MM.1S (cell line): ENCODE measurements around the gene TMEM178B.

Experiments used
- DNase-seq: peaks from one replicate; pipeline ENCODE4 v3.0.0-alpha.2; 2015
- H2AFZ ChIP-seq: fragments of 300-600 bp; sonication (generic); 2 replicates; pipeline ENCODE4 v1.6.0; 2016; ENCODE audit warnings: antibody characterized with exemption, low read length
- H3F3A ChIP-seq: fragments of 300-600 bp; sonication (generic); 2 replicates; pipeline ENCODE4 v1.6.1; 2016; ENCODE audit warnings: mild to moderate bottlenecking, antibody characterized with exemption, low read length, moderate library complexity, mixed read lengths; ENCODE audit not compliant: insufficient read depth
- H3K27ac ChIP-seq: fragments of 300-600 bp; sonication (generic); 2 replicates; pipeline ENCODE4 v1.5.1; 2016; ENCODE audit warnings: mild to moderate bottlenecking, low read length
- H3K27me3 ChIP-seq: fragments of 300-600 bp; sonication (generic); replicated peaks from 2 replicates; pipeline ENCODE4 v1.6.0; 2016; ENCODE audit warnings: low read length; ENCODE audit not compliant: insufficient read depth
- H3K36me3 ChIP-seq: fragments of 300-600 bp; sonication (generic); replicated peaks from 2 replicates; pipeline ENCODE4 v1.6.1; 2016; ENCODE audit warnings: mild to moderate bottlenecking, low read length, mixed read lengths; ENCODE audit not compliant: insufficient read depth
- H3K4me1 ChIP-seq: fragments of 300-600 bp; sonication (generic); 2 replicates; pipeline ENCODE4 v1.6.1; 2016; ENCODE audit warnings: low read length, mixed read lengths
- H3K4me2 ChIP-seq: fragments of 300-600 bp; sonication (generic); 2 replicates; pipeline ENCODE4 v1.6.0; 2016; ENCODE audit warnings: low read depth, low read length
- H3K4me3 ChIP-seq: fragments of 300-600 bp; sonication (generic); 2 replicates; pipeline ENCODE4 v1.5.1; 2016; ENCODE audit warnings: low read length, mixed read lengths
- H3K79me2 ChIP-seq: fragments of 300-600 bp; sonication (generic); 2 replicates; pipeline ENCODE4 v1.6.1; 2016; ENCODE audit warnings: mixed run types, low read length, mixed read lengths
- H3K9ac ChIP-seq: fragments of 300-600 bp; sonication (generic); 2 replicates; pipeline ENCODE4 v1.6.1; 2016; ENCODE audit warnings: low read length, mixed read lengths
- H3K9me2 ChIP-seq: fragments of 300-600 bp; sonication (generic); replicated peaks from 2 replicates; pipeline ENCODE4 v1.6.1; 2016; ENCODE audit warnings: mild to moderate bottlenecking, low read length, mixed read lengths; ENCODE audit not compliant: insufficient read depth
- H3K9me3 ChIP-seq: fragments of 300-600 bp; sonication (generic); replicated peaks from 2 replicates; pipeline ENCODE4 v1.6.1; 2016; ENCODE audit warnings: mild to moderate bottlenecking, low read length, mixed read lengths; ENCODE audit not compliant: insufficient read depth
- H4K20me1 ChIP-seq: fragments of 300-600 bp; sonication (generic); 2 replicates; pipeline ENCODE4 v1.6.1; 2016; ENCODE audit warnings: mild to moderate bottlenecking, low read length, moderate library complexity, mixed read lengths; ENCODE audit not compliant: insufficient read depth
- EZH2 ChIP-seq: fragments of 300-600 bp; sonication (generic); optimal IDR thresholded peaks from 2 replicates; pipeline ENCODE3; 2017; ENCODE audit warnings: low read depth, mild to moderate bottlenecking, antibody characterized with exemption, low read length, mixed read lengths
- EZH2phosphoT487 ChIP-seq: fragments of 300-600 bp; sonication (generic); IDR thresholded peaks from 2 replicates; pipeline ENCODE4 v1.6.1; 2018; ENCODE audit warnings: antibody characterized with exemption, low read length
- TF ChIP-seq, protein P1 (sequence below): fragments of 300-600 bp; sonication (generic); IDR thresholded peaks from 2 replicates; pipeline ENCODE4 v1.5.1; 2016; ENCODE audit warnings: antibody characterized with exemption, low read length, mixed read lengths

Gene TMEM178B

DNA sequence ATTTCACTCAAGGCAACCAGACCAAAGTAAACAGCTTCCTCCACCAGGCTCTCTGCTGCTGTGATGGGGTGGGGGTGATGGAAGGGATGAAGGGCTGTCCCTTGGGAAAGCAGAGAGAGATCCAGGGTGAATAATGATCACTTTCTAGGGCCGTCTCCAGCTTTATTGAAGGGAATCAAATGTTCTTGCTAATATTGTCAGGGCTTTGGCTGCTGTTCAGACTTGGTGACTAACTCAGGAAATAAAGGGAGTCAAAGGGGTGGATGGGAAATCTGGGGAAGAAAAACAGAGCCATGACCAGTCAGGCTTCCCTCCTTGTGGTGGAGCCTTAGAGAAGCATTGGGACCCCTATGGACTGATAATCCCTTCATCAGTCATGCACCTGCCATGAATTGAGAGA, 281.2 kb downstream of the TMEM178B start:
- Histone ChIP-seq H3K9me3 (no peaks in the 10 kb centered on the region), H3K79me2 (no peaks in the 10 kb centered on the region), H3K4me3 (no peak overlapping the region), H3K27me3 (no peaks in the 10 kb centered on the region), H3F3A (no peaks in the 10 kb centered on the region), H3K4me1 (peaks cover 10% of the 10 kb centered on the region), H4K20me1 (no peaks in the 10 kb centered on the region), H3K36me3 (no peaks in the 10 kb centered on the region), H3K27ac (no peak overlapping the region), H2AFZ (no peak overlapping the region), H3K9me2 (no peaks in the 10 kb centered on the region), H3K9ac (no peak overlapping the region), H3K4me2 (no peak overlapping the region)
- TF ChIP-seq EZH2phosphoT487 (no peak), EZH2 (no peak)
- DNase-seq: no peak

- no peaks in the 10 kb centered on the region for H3F3A ChIP-seq
- no peak for DNase-seq
These were observed 282.3 kb downstream of the TMEM178B start for GRCh38 chr7:141356161-141356560.

GRCh38 chr7:141358386-141358785, 284.5 kb downstream of the TMEM178B start:
- DNase-seq: no peak
- H3K4me1 ChIP-seq: peaks cover 10% of the 10 kb centered on the region

More at GRCh38 chr7:141356161-141356560, 282.3 kb downstream of the TMEM178B start:
- Histone ChIP-seq H3K9me3 (no peaks in the 10 kb centered on the region), H3K27ac (no peak overlapping the region), H3K79me2 (no peaks in the 10 kb centered on the region), H3K4me2 (no peak overlapping the region), H3K9ac (no peak overlapping the region), H4K20me1 (no peaks in the 10 kb centered on the region), H3K9me2 (no peaks in the 10 kb centered on the region), H2AFZ (no peak overlapping the region), H3K36me3 (no peaks in the 10 kb centered on the region), H3K4me3 (no peak overlapping the region), H3K4me1 (peaks cover 10% of the 10 kb centered on the region), H3K27me3 (no peaks in the 10 kb centered on the region)
- TF ChIP-seq EZH2phosphoT487: no peak
- TF ChIP-seq, protein P1, sequence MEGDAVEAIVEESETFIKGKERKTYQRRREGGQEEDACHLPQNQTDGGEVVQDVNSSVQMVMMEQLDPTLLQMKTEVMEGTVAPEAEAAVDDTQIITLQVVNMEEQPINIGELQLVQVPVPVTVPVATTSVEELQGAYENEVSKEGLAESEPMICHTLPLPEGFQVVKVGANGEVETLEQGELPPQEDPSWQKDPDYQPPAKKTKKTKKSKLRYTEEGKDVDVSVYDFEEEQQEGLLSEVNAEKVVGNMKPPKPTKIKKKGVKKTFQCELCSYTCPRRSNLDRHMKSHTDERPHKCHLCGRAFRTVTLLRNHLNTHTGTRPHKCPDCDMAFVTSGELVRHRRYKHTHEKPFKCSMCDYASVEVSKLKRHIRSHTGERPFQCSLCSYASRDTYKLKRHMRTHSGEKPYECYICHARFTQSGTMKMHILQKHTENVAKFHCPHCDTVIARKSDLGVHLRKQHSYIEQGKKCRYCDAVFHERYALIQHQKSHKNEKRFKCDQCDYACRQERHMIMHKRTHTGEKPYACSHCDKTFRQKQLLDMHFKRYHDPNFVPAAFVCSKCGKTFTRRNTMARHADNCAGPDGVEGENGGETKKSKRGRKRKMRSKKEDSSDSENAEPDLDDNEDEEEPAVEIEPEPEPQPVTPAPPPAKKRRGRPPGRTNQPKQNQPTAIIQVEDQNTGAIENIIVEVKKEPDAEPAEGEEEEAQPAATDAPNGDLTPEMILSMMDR: no peak
- TF ChIP-seq EZH2: no peak

DNA sequence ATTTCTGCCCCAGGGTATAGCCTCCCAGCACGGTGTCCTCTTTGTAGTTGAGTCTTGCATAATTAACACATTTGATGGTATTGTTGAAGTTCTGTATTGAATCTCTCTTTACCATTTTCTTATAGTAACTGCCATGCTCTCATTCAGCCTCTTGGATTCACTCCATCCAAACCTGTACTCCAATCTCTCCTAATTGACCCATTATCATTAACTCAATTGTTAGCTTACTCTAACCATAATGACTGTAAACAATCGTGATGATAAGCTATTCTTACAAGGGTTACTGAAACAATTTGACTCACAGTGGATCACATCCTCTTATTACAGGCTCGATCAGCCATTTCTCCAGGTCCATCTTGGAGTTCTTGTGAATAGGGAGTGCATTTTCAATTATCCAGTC, 285.4 kb downstream of the TMEM178B start:
- Histone ChIP-seq H3K4me3 (no peak overlapping the region), H3K9me3 (no peaks in the 10 kb centered on the region), H3K79me2 (no peaks in the 10 kb centered on the region), H3K4me1 (peaks cover 6% of the 10 kb centered on the region), H3K27me3 (no peaks in the 10 kb centered on the region), H3K9ac (no peak overlapping the region), H4K20me1 (no peaks in the 10 kb centered on the region), H3K36me3 (no peaks in the 10 kb centered on the region), H3K4me2 (no peak overlapping the region), H3K9me2 (no peaks in the 10 kb centered on the region), H3F3A (no peaks in the 10 kb centered on the region), H3K27ac (no peak overlapping the region), H2AFZ (no peak overlapping the region)
- no peak for TF ChIP-seq EZH2phosphoT487
- TF ChIP-seq, protein P1: no peak
- TF ChIP-seq EZH2: no peak
- no peak for DNase-seq

More at GRCh38 chr7:141358386-141358785, 284.5 kb downstream of the TMEM178B start:
- Histone ChIP-seq H3K4me3 (no peak overlapping the region), H3K27me3 (no peaks in the 10 kb centered on the region), H2AFZ (no peak overlapping the region), H3K9me2 (no peaks in the 10 kb centered on the region), H3K9ac (no peak overlapping the region), H3K9me3 (no peaks in the 10 kb centered on the region), H3K36me3 (no peaks in the 10 kb centered on the region), H3F3A (no peaks in the 10 kb centered on the region), H3K4me2 (no peak overlapping the region), H3K79me2 (no peaks in the 10 kb centered on the region), H4K20me1 (no peaks in the 10 kb centered on the region), H3K27ac (no peak overlapping the region)
- TF ChIP-seq, protein P1: no peak
- TF ChIP-seq EZH2phosphoT487 (no peak), EZH2 (no peak)
